NAMALWA (cell line): Measurements from ENCODE around the gene STARD10.

Source experiments
- DNase-seq: peaks from one replicate; pipeline ENCODE4 v3.0.0-alpha.2; 2015; ENCODE audit warnings: low spot score

STARD10 gene

GRCh38 chr11:72763823-72764222 lies 30.0 kb downstream of the STARD10 start:
- no peak for DNase-seq

DNA sequence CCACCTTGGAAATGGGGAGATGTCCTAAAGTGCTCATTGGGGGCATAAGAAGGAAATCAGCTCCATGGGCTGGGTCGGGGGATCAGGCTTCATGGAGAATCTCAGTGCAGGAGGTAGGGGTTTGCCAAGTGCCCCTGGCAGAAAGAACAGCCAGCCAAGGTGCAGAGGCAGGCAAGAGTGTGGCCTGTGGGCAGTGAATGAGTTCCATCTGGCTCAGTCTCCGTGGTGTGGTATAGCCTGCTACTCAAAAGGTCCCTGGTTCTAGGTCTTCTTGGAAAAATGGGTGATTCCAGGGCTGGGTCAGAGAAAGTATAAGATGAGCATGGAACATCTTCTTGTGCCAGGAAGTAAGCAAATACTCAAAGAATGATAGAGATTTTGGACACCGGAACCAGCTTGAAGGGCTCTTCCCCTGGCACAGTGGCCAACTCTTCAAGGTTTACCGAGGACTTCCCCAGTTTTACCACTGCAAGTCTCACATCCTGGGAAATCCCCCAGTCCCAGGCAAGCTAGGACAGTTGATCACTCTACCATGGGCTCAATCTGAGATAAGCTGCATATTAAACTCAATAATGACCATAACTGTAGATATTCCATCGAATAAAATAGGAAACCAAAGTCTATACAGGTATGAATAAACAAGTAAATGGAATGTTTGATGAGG lies 31.1 kb downstream of the STARD10 start:
- no peak for DNase-seq

- DNase-seq: no peak
Observed at GRCh38 chr11:72760539-72761405, 33.1 kb downstream of the STARD10 start.

GRCh38 chr11:72759468-72759985 lies 34.3 kb downstream of the STARD10 start:
- no peak for DNase-seq

- DNase-seq: no peak
Observed at GRCh38 chr11:72758690-72759389, 35.0 kb downstream of the STARD10 start.

DNA sequence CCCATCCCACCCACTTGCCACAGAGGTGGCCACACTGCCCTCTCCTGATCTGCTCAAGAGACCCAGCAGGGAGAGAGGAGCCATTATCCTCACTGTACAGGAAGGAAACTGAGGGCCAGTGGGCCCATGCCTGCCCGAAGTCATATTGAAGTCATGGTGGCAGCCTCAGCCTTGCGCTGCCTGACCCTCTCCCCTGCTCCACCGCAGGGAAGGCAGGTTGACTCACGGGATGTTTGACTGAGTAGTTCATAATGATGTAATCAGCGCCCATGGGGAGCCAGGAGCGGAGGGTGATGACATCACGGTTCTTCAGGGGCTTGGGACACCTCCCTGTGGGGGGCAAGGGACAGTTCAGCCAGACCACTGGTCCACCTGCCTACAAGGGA lies 35.5 kb downstream of the STARD10 start:
- no peak for DNase-seq

GRCh38 chr11:72755713-72756285 lies 38.0 kb downstream of the STARD10 start:
- no peak for DNase-seq

- no peak for DNase-seq
Observed at GRCh38 chr11:72754544-72755155, 39.2 kb downstream of the STARD10 start.

DNA sequence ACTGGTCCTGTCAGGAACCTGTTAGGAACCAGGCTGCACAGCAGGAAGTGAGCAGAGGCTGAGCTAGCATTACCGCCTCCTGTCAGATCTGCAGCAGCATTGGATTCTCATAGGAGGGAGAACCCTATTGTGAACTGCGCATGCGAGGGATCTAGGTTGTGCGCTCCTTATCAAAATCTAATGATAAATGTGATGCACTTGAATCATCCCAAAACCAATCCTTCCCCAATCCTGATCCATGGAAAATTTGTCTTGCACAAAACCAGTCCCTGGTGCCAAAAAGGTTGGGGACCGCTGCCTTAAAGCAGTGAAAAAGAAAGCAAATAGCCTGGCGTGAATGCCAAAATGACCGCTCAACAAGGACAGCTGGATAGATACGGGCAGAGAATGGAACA lies 39.7 kb downstream of the STARD10 start:
- DNase-seq: no peak

GRCh38 chr11:72753341-72754148 lies 40.3 kb downstream of the STARD10 start:
- DNase-seq: no peak

GRCh38 chr11:72752088-72752914 lies 41.5 kb downstream of the STARD10 start, which contains the start of gene ARAP1:
Gene ARAP1, minus strand, starts transcription at chr11:72752408. Its CDS starts 25,280 bp downstream, at chr11:72727128.
- DNase-seq: peak; percentile 82

DNA sequence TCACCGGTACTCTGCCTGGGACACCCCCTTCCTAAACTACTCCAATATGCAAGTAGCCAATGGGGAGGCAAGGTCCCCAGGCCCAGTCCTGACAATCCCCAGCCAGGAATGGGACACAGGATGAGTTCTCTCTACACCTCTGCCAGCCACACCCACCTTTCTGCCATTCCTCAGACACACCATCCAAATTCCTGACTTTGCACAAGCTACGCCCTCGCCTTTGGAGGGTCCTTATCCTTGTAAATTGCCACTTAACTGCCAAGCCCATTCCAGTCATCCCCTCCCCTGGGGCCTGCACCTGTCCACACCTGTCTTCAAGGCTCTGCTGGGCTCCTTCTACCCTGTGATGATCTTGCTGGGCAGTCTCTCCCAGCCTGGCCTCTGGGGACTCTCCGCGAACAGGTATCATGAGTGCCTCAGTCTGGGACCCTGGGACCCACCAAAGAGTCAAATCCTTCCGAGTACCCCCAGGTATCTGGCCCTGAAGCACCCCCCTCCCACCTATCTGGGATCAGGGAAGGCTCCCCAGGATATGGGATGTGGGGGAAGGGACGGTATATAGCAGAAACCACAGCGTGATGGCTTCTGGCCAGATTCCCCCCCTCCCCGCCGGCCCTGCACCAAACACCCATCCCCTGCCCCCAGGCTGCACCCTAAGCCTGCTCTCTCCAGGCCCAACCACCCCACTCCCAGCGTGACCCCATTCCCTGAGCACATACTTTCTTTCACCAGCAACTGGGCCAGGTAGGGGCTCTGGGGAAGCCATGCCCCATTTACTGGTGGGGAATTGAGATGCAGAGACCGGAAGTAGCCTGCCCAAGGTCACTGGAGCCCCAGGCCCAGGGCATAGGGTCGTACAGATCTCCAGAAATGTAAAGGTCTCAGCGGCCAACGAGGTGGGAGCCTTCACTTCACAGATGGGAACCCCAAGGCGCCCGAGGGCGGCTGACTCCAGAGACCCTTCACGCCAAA lies 42.4 kb downstream of the STARD10 start:
- peak; percentile 31 for DNase-seq

- no peak for DNase-seq
Observed at GRCh38 chr11:72750556-72751115, 43.2 kb downstream of the STARD10 start.

GRCh38 chr11:72750086-72750485 lies 43.8 kb downstream of the STARD10 start:
- DNase-seq: no peak

- no peak for DNase-seq
Observed at GRCh38 chr11:72747289-72747855, 46.5 kb downstream of the STARD10 start.

DNA sequence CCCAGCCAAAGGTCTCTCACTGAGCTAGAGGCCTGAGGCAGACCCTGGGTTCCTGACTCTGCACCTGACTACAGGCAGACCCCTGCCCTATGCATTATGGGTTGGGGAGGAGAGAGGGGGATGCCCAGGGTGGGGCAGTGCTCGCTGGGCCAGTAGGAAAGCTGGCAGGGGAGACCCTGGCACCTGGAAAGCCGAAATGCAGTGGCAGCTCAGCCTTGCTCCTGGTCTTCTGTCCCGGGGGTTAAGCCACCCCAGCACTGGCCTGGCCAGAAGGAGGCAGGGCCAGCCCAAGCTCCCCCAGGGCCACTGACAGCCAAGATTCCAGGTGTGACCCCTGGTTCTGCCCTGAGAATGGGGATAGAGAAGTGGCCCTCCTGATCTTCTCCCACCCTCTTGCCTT lies 47.0 kb downstream of the STARD10 start:
- no peak for DNase-seq

- no peak for DNase-seq
Observed at GRCh38 chr11:72745925-72746550, 47.8 kb downstream of the STARD10 start.

- DNase-seq: no peak
Observed at GRCh38 chr11:72745511-72745910, 48.3 kb downstream of the STARD10 start.
